Trophoblast cell (in vitro differentiated cells and primary cell): ENCODE data around the gene RFPL4AL1.

Experiments used
- DNase-seq, 2 donors: peaks; one replicate each; pipeline ENCODE4 v3.0.0-alpha.2; 2016
- H2AFZ ChIP-seq: 2 replicates; pipeline ENCODE4 v1.6.1; 2013; ENCODE audit warnings: low read length, moderate library complexity, mild to moderate bottlenecking; ENCODE audit not compliant: insufficient read depth, poor library complexity
- H2AK5ac ChIP-seq: 2 replicates; pipeline ENCODE4 v1.6.1; 2013; ENCODE audit warnings: mild to moderate bottlenecking, low read length
- H2BK120ac ChIP-seq: 2 replicates; pipeline ENCODE4 v1.6.1; 2013; ENCODE audit warnings: low read length, mild to moderate bottlenecking, moderate library complexity; ENCODE audit not compliant: insufficient read depth, poor library complexity
- H2BK12ac ChIP-seq: 2 replicates; pipeline ENCODE4 v1.6.1; 2013; ENCODE audit warnings: mild to moderate bottlenecking, low read length, moderate library complexity
- H2BK5ac ChIP-seq: 2 replicates; pipeline ENCODE4 v1.6.1; 2013; ENCODE audit warnings: low read length, low read depth, moderate library complexity, mild to moderate bottlenecking; ENCODE audit not compliant: poor library complexity
- H3K14ac ChIP-seq: 2 replicates; pipeline ENCODE4 v1.6.1; 2013; ENCODE audit warnings: mild to moderate bottlenecking, low read length
- H3K18ac ChIP-seq: 2 replicates; pipeline ENCODE4 v1.6.1; 2013; ENCODE audit warnings: mild to moderate bottlenecking, low read length
- H3K23ac ChIP-seq: 2 replicates; pipeline ENCODE4 v1.6.1; 2013; ENCODE audit warnings: low read length
- H3K27ac ChIP-seq: 2 replicates; pipeline ENCODE4 v1.5.1; 2013; ENCODE audit warnings: low read depth, mild to moderate bottlenecking, inconsistent platforms, low read length, moderate library complexity
- H3K27me3 ChIP-seq: 2 replicates; pipeline ENCODE4 v1.6.1; 2013; ENCODE audit warnings: inconsistent platforms, mild to moderate bottlenecking, low read length, moderate library complexity; ENCODE audit not compliant: insufficient read depth
- H3K36me3 ChIP-seq, 2 experiments: 1 replicate in 1 of 2; 2 replicates in 1 of 2; pipeline ENCODE4 v1.6.1; 2013; ENCODE audit warnings: low read length in 2 of 2, mild to moderate bottlenecking in 2 of 2, moderate library complexity in 1 of 2; ENCODE audit not compliant: insufficient read depth in 2 of 2, control insufficient read depth in 1 of 2
- H3K4ac ChIP-seq: 2 replicates; pipeline ENCODE4 v1.6.1; 2013; ENCODE audit warnings: low read depth, mild to moderate bottlenecking, low read length, moderate library complexity
- H3K4me1 ChIP-seq, 2 experiments: 1 replicate in 1 of 2; 2 replicates in 1 of 2; pipeline ENCODE4 v1.6.1; 2013; ENCODE audit warnings: low read length in 2 of 2, mild to moderate bottlenecking in 2 of 2, moderate library complexity in 1 of 2; ENCODE audit not compliant: insufficient read depth in 2 of 2, control insufficient read depth in 1 of 2
- H3K4me2 ChIP-seq: 2 replicates; pipeline ENCODE4 v1.6.1; 2013; ENCODE audit warnings: inconsistent platforms, mild to moderate bottlenecking, low read length, moderate library complexity
- H3K4me3 ChIP-seq: 2 replicates; pipeline ENCODE4 v1.5.1; 2013; ENCODE audit warnings: mild to moderate bottlenecking, low read depth, low read length, inconsistent platforms
- H3K79me1 ChIP-seq: one replicate; pipeline ENCODE4 v1.6.1; 2013; ENCODE audit warnings: low read length
- H3K79me2 ChIP-seq: 2 replicates; pipeline ENCODE4 v1.6.1; 2013; ENCODE audit warnings: low read length, mild to moderate bottlenecking; ENCODE audit not compliant: control insufficient read depth, insufficient read depth, poor library complexity
- H3K9ac ChIP-seq: 2 replicates; pipeline ENCODE4 v1.6.1; 2013; ENCODE audit warnings: mild to moderate bottlenecking, low read length
- H3K9me3 ChIP-seq: 2 replicates; pipeline ENCODE4 v1.6.1; 2013; ENCODE audit warnings: low read depth, mild to moderate bottlenecking, control low read depth, inconsistent platforms, low read length; ENCODE audit not compliant: insufficient read depth
- H4K12ac ChIP-seq: 2 replicates; pipeline ENCODE4 v1.6.1; 2013; ENCODE audit warnings: low read depth, mild to moderate bottlenecking, low read length, moderate library complexity
- H4K8ac ChIP-seq: 2 replicates; pipeline ENCODE4 v1.6.1; 2013; ENCODE audit warnings: low read depth, mild to moderate bottlenecking, low read length, moderate library complexity
- H4K91ac ChIP-seq: one replicate; pipeline ENCODE4 v1.6.1; 2013; ENCODE audit warnings: low read depth, mild to moderate bottlenecking, low read length, moderate library complexity
- WGBS: extraction: QIAGEN DNeasy Blood & Tissue Kit; methylation state at CpG from one replicate; pipeline ENCODE4 v1.1.7; 2013; ENCODE audit warnings: missing lambda C conversion rate; ENCODE audit not compliant: insufficient read length, insufficient coverage; ENCODE audit errors: extremely low coverage; 5-methylcytosine and 5-hydroxymethylcytosine counted together

The RFPL4AL1 gene

GRCh38 chr19:55801416-55801815 is 32.5 kb downstream of the RFPL4AL1 start:
- Histone ChIP-seq H2BK12ac (no peak overlapping the region), H2BK120ac (no peak overlapping the region)

GRCh38 chr19:55802281-55802680 is 33.4 kb downstream of the RFPL4AL1 start:
- H4K91ac ChIP-seq: no peak overlapping the region
- peaks cover 23% of the 10 kb centered on the region for H3K9me3 ChIP-seq
- no peak overlapping the region for H3K23ac ChIP-seq
- no peak for DNase-seq
- H2BK120ac ChIP-seq: no peak overlapping the region
- no peak overlapping the region for H3K4me2 ChIP-seq
- H3K18ac ChIP-seq: no peak overlapping the region
- H3K79me1 ChIP-seq: no peaks in the 10 kb centered on the region
- no peak overlapping the region for H3K4me3 ChIP-seq
- no peaks in the 10 kb centered on the region for H3K79me2 ChIP-seq
- H3K27ac ChIP-seq: no peak overlapping the region
- no peak overlapping the region for H4K8ac ChIP-seq
- H2BK12ac ChIP-seq: no peak overlapping the region
- no peaks in the 10 kb centered on the region for H3K27me3 ChIP-seq
- H2AK5ac ChIP-seq: no peak overlapping the region
- no peak overlapping the region for H4K12ac ChIP-seq
- no peaks in the 10 kb centered on the region for H3K4me1 ChIP-seq
- no peak overlapping the region for H3K4ac ChIP-seq
- no peak overlapping the region for H2BK5ac ChIP-seq
- H3K9ac ChIP-seq: no peak overlapping the region
- no CpG with 5 or more reads among the region's 2 CpGs for WGBS
- H2AFZ ChIP-seq: no peak overlapping the region
- H3K14ac ChIP-seq: no peak overlapping the region
- no peaks in the 10 kb centered on the region for H3K36me3 ChIP-seq

More at GRCh38 chr19:55801416-55801815, 32.5 kb downstream of the RFPL4AL1 start:
- H3K27ac ChIP-seq: no peak overlapping the region
- no peak overlapping the region for H2BK5ac ChIP-seq
- H4K91ac ChIP-seq: no peak overlapping the region
- H4K12ac ChIP-seq: no peak overlapping the region
- H3K4me3 ChIP-seq: no peak overlapping the region
- no peak overlapping the region for H3K23ac ChIP-seq
- H3K9ac ChIP-seq: no peak overlapping the region
- no peak overlapping the region for H2AK5ac ChIP-seq
- H3K79me1 ChIP-seq: no peaks in the 10 kb centered on the region
- no CpG with 5 or more reads among the region's 7 CpGs for WGBS
- DNase-seq: peak; percentile 33 to 69
- no peak overlapping the region for H3K18ac ChIP-seq
- H3K4ac ChIP-seq: no peak overlapping the region
- no peak overlapping the region for H3K4me2 ChIP-seq
- no peak overlapping the region for H3K14ac ChIP-seq
- H4K8ac ChIP-seq: no peak overlapping the region
- no peaks in the 10 kb centered on the region for H3K27me3 ChIP-seq
- no peaks in the 10 kb centered on the region for H3K79me2 ChIP-seq
- H3K4me1 ChIP-seq: no peaks in the 10 kb centered on the region
- H3K36me3 ChIP-seq: no peaks in the 10 kb centered on the region
- peaks cover 20% of the 10 kb centered on the region for H3K9me3 ChIP-seq
- no peak overlapping the region for H2AFZ ChIP-seq

- peak; percentile 63 to 80 for DNase-seq
- H2AK5ac ChIP-seq: no peak overlapping the region
- H3K27ac ChIP-seq: no peak overlapping the region
- H3K36me3 ChIP-seq: no peaks in the 10 kb centered on the region
- no peak overlapping the region for H3K23ac ChIP-seq
- H3K4me3 ChIP-seq: peak overlapping the region; percentile 37
- H3K9ac ChIP-seq: no peak overlapping the region
- peaks cover 26% of the 10 kb centered on the region for H3K9me3 ChIP-seq
- no peak overlapping the region for H2BK12ac ChIP-seq
- no peak overlapping the region for H4K8ac ChIP-seq
- no peaks in the 10 kb centered on the region for H3K4me1 ChIP-seq
- no peak overlapping the region for H2BK5ac ChIP-seq
- H3K79me1 ChIP-seq: no peaks in the 10 kb centered on the region
- H3K4ac ChIP-seq: no peak overlapping the region
- no peak overlapping the region for H3K18ac ChIP-seq
- H3K27me3 ChIP-seq: no peaks in the 10 kb centered on the region
- H4K12ac ChIP-seq: no peak overlapping the region
- no peak overlapping the region for H2AFZ ChIP-seq
- no peaks in the 10 kb centered on the region for H3K79me2 ChIP-seq
- H3K14ac ChIP-seq: no peak overlapping the region
- WGBS: no CpG with 5 or more reads among the region's 20 CpGs
- no peak overlapping the region for H4K91ac ChIP-seq
- no peak overlapping the region for H3K4me2 ChIP-seq
- no peak overlapping the region for H2BK120ac ChIP-seq
These were observed 40.6 kb downstream of the RFPL4AL1 start for GRCh38 chr19:55809381-55810058.

DNA sequence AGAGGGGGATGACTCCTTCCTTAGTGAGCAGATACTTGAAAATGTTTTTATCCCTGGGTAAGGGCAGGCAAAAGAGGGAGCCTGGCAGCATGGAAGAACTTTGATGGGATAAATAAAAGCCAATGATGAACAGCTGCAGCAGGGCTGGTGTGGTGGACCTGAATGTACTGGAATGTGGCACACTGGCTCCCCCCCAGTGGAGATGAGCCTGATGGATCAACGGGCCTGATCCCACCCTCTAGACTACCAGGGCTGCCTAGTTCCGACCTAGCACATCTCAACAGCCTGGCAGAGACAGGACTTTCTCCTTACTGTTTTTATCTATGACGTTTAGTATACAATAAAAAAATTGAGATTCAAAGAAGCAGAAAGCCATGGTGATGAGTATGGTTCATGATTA is 42.4 kb downstream of the RFPL4AL1 start:
- no peaks in the 10 kb centered on the region for H3K36me3 ChIP-seq
- H4K12ac ChIP-seq: no peak overlapping the region
- DNase-seq: no peak
- no peaks in the 10 kb centered on the region for H3K79me2 ChIP-seq
- H3K79me1 ChIP-seq: no peaks in the 10 kb centered on the region
- H3K18ac ChIP-seq: no peak overlapping the region
- no CpG with 5 or more reads among the region's 3 CpGs for WGBS
- H2AFZ ChIP-seq: no peak overlapping the region
- H2BK12ac ChIP-seq: no peak overlapping the region
- H3K4me3 ChIP-seq: no peak overlapping the region
- no peak overlapping the region for H2BK5ac ChIP-seq
- no peak overlapping the region for H3K14ac ChIP-seq
- H3K9ac ChIP-seq: no peak overlapping the region
- no peak overlapping the region for H3K4me2 ChIP-seq
- H3K4ac ChIP-seq: no peak overlapping the region
- H2BK120ac ChIP-seq: no peak overlapping the region
- H2AK5ac ChIP-seq: no peak overlapping the region
- H3K9me3 ChIP-seq: peaks cover 18% of the 10 kb centered on the region
- no peaks in the 10 kb centered on the region for H3K27me3 ChIP-seq
- H3K23ac ChIP-seq: no peak overlapping the region
- H3K4me1 ChIP-seq: no peaks in the 10 kb centered on the region
- H4K91ac ChIP-seq: no peak overlapping the region
- no peak overlapping the region for H3K27ac ChIP-seq
- H4K8ac ChIP-seq: no peak overlapping the region
